C4-2B (cell line): Measurements from ENCODE around the gene KIAA0753.

Experiments
- ZFX ChIP-seq: fragments of 450-650 bp; IDR thresholded peaks from 2 replicates; pipeline ENCODE4 v1.6.1; 2017
- TF ChIP-seq, protein P1 (sequence below): fragments of 450-650 bp; conservative IDR thresholded peaks from 2 replicates; pipeline ENCODE4 v1.5.1; 2017; ENCODE audit warnings: mild to moderate bottlenecking

- TF ChIP-seq, protein P1, sequence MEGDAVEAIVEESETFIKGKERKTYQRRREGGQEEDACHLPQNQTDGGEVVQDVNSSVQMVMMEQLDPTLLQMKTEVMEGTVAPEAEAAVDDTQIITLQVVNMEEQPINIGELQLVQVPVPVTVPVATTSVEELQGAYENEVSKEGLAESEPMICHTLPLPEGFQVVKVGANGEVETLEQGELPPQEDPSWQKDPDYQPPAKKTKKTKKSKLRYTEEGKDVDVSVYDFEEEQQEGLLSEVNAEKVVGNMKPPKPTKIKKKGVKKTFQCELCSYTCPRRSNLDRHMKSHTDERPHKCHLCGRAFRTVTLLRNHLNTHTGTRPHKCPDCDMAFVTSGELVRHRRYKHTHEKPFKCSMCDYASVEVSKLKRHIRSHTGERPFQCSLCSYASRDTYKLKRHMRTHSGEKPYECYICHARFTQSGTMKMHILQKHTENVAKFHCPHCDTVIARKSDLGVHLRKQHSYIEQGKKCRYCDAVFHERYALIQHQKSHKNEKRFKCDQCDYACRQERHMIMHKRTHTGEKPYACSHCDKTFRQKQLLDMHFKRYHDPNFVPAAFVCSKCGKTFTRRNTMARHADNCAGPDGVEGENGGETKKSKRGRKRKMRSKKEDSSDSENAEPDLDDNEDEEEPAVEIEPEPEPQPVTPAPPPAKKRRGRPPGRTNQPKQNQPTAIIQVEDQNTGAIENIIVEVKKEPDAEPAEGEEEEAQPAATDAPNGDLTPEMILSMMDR, result no peak
- TF ChIP-seq ZFX, result no peak
Measured at GRCh38 chr17:6641247-6641863, 844 bp upstream of the KIAA0753 start.
